Hepatocyte (in vitro differentiated cells): Measurements from ENCODE around the gene RGS17. TPM values are rescaled to one million over a fixed set of nuclear protein-coding genes. Genes with fewer than 3 reads are reported as not detected.

Experiments
- DNase-seq: peaks from one replicate; pipeline ENCODE4 v3.0.0-alpha.2; 2016; ENCODE audit warnings: low spot score
- H2AFZ ChIP-seq: fragments of 200-600 bp; sonication (generic); 2 replicates; pipeline ENCODE4 v1.6.0; 2016; ENCODE audit warnings: antibody characterized with exemption, mild to moderate bottlenecking
- H3K27ac ChIP-seq: fragments of 200-600 bp; sonication (generic); 2 replicates; pipeline ENCODE4 v1.5.1; 2016; ENCODE audit warnings: mild to moderate bottlenecking
- H3K27me3 ChIP-seq: fragments of 200-600 bp; sonication (generic); 2 replicates; pipeline ENCODE4 v1.6.1; 2016
- H3K36me3 ChIP-seq: fragments of 200-600 bp; sonication (generic); replicated peaks from 2 replicates; pipeline ENCODE4 v1.5.1; 2016; ENCODE audit warnings: low read depth; ENCODE audit not compliant: insufficient read depth
- H3K4me1 ChIP-seq: fragments of 200-600 bp; sonication (generic); 2 replicates; pipeline ENCODE4 v1.5.1; 2016; ENCODE audit warnings: mild to moderate bottlenecking, moderate library complexity; ENCODE audit not compliant: insufficient read depth
- H3K4me2 ChIP-seq: fragments of 200-600 bp; sonication (generic); 2 replicates; pipeline ENCODE4 v1.6.0; 2016
- H3K4me3 ChIP-seq: fragments of 200-600 bp; sonication (generic); 2 replicates; pipeline ENCODE4 v1.5.1; 2016; ENCODE audit warnings: mild to moderate bottlenecking
- H3K79me2 ChIP-seq: fragments of 200-600 bp; sonication (generic); 2 replicates; pipeline ENCODE4 v1.6.0; 2017; ENCODE audit warnings: mild to moderate bottlenecking
- H3K9me2 ChIP-seq: fragments of 200-600 bp; sonication (generic); replicated peaks from 2 replicates; pipeline ENCODE4 v1.6.0; 2017; ENCODE audit warnings: mild to moderate bottlenecking; ENCODE audit not compliant: insufficient read depth
- H3K9me3 ChIP-seq: fragments of 200-600 bp; sonication (generic); 2 replicates; pipeline ENCODE4 v1.5.1; 2016; ENCODE audit warnings: low read depth, mild to moderate bottlenecking
- H4K20me1 ChIP-seq: fragments of 200-600 bp; sonication (generic); 2 replicates; pipeline ENCODE4 v1.6.0; 2016; ENCODE audit warnings: mild to moderate bottlenecking; ENCODE audit not compliant: insufficient read depth, poor library complexity, severe bottlenecking
- CTCF ChIP-seq: fragments of 200-600 bp; sonication (generic); IDR thresholded peaks from 2 replicates; pipeline ENCODE4 v1.5.1; 2016; ENCODE audit warnings: antibody characterized with exemption, mild to moderate bottlenecking; ENCODE audit not compliant: poor library complexity
- EZH2 ChIP-seq: fragments of 200-600 bp; sonication (generic); IDR thresholded peaks from 2 replicates; pipeline ENCODE4 v1.6.1; 2016; ENCODE audit warnings: antibody characterized with exemption, mild to moderate bottlenecking, borderline replicate concordance
- EZH2phosphoT487 ChIP-seq: fragments of 200-600 bp; sonication (generic); IDR thresholded peaks from one replicate; pipeline ENCODE4 v1.6.1; 2018; ENCODE audit warnings: antibody characterized with exemption, mild to moderate bottlenecking, low read depth, moderate library complexity; ENCODE audit not compliant: unreplicated experiment, severe bottlenecking
- WGBS: methylation state at CpG from one replicate; pipeline ENCODE4 v1.1.6; 2016; ENCODE audit warnings: low lambda C conversion rate; ENCODE audit errors: missing lambda C conversion rate; 5-methylcytosine and 5-hydroxymethylcytosine counted together
- polyA plus RNA-seq: library from polyadenylated mRNA; unstranded; fragments of >200 nt; fragmentation: Nextera tagmentation; extraction: Ambion mirVana; gene quantifications from 2 replicates; pipeline ENCODE4 v1.2.1, GENCODE V29; 2016
- total RNA-seq: library from RNA; depleted of rRNA; stranded (reverse); fragments of >200 nt; gene quantifications from 2 replicates; pipeline ENCODE4 v1.2.3, GENCODE V29; 2014

RGS17 gene
- total and polyA plus RNA-seq, 2 experiments from 2014 or later: 0.27 to 0.97 TPM

DNA sequence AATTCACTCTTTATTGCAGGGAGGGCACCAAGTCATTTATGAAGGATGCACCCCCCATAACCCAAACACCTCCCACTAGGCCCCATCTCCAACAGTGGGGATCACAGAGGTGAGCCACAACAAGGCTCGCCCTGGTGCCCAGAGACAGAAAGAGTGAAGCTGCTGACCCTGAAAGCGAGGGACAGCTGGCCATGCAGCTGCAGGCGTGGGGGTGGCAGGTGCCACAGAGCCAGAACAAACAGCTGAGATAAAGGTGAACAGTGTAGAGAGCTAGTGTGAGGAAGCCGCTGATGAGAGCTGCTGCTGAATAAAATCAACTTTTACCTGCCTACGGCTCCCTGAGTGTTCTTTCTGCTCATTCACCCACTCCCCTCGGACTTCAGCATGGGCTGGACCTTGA is 18.8 kb upstream of the RGS17 start:
- Histone ChIP-seq H3K79me2 (no peaks in the 10 kb centered on the region), H3K4me3 (no peak overlapping the region), H2AFZ (no peak overlapping the region), H3K4me2 (no peak overlapping the region), H3K27ac (no peak overlapping the region), H3K27me3 (no peaks in the 10 kb centered on the region), H4K20me1 (no peaks in the 10 kb centered on the region), H3K9me3 (no peaks in the 10 kb centered on the region), H3K4me1 (no peaks in the 10 kb centered on the region), H3K9me2 (no peaks in the 10 kb centered on the region), H3K36me3 (no peaks in the 10 kb centered on the region)
- no peak for DNase-seq
- 64% methylated on average over 6 of the region's 6 CpGs for WGBS
- TF ChIP-seq CTCF (no peak), EZH2phosphoT487 (no peak), EZH2 (no peak)

- Histone ChIP-seq H3K27ac (no peak overlapping the region), H3K79me2 (no peaks in the 10 kb centered on the region), H4K20me1 (no peaks in the 10 kb centered on the region), H3K4me2 (no peak overlapping the region), H2AFZ (no peak overlapping the region), H3K9me3 (no peaks in the 10 kb centered on the region), H3K4me1 (no peaks in the 10 kb centered on the region), H3K9me2 (no peaks in the 10 kb centered on the region), H3K4me3 (no peak overlapping the region), H3K36me3 (no peaks in the 10 kb centered on the region), H3K27me3 (no peaks in the 10 kb centered on the region)
- DNase-seq: no peak
- no peak for TF ChIP-seq EZH2phosphoT487
- TF ChIP-seq CTCF: no peak
- TF ChIP-seq EZH2: no peak
Measured at GRCh38 chr6:153146413-153146812, 15.3 kb upstream of the RGS17 start.

DNA sequence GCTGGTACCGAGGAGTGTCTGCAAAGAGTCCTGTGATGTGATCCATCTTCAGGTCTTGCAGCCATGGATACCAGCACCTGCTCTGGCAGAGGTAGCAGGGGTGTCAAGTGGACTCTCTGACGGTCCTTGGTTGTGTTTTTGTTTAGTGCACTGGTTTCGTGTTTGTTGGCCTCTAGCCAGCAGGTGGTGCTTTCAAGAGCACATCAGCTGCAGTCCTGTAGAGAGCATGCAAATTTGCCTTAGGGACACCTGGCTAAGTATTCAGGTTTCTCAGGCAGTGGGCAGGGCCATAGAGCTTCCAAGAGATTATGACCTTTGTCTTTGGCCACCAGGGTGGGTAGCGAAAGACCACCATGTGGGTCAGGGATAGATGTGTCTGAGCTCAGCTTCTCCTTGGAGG is 14.5 kb upstream of the RGS17 start:
- no peak for DNase-seq
- H3K4me1 ChIP-seq: no peaks in the 10 kb centered on the region
- no peaks in the 10 kb centered on the region for H3K36me3 ChIP-seq
- H4K20me1 ChIP-seq: no peaks in the 10 kb centered on the region
- H3K4me3 ChIP-seq: no peak overlapping the region
- H3K9me3 ChIP-seq: no peaks in the 10 kb centered on the region
- no peak overlapping the region for H3K27ac ChIP-seq
- no peaks in the 10 kb centered on the region for H3K9me2 ChIP-seq
- no peaks in the 10 kb centered on the region for H3K79me2 ChIP-seq
- 77% methylated on average over 4 of the region's 4 CpGs for WGBS
- H3K4me2 ChIP-seq: no peak overlapping the region
- H3K27me3 ChIP-seq: no peaks in the 10 kb centered on the region
- TF ChIP-seq CTCF: no peak
- no peak for TF ChIP-seq EZH2phosphoT487
- TF ChIP-seq EZH2: no peak
- no peak overlapping the region for H2AFZ ChIP-seq

DNA sequence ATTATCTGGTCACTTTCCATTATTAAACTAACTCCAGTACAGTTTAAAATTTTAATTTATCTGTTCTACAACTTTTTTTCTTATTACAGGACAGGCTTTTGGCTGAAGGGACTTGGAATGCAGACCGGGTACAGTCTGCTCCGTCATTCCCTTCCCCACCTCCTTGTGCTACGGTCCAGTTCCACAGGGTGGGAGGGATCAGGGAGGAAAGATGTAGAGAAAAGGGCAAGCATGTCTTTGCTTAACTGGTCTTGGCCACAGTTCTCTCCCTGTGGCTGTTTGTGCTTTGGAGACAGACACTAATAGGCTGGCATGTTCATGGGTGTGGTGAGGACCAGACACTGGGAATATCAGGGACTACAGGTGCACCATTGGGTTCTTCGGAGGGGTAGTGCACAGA is 12.1 kb upstream of the RGS17 start:
- Histone ChIP-seq H3K27ac (no peak overlapping the region), H3K9me3 (no peaks in the 10 kb centered on the region), H3K79me2 (no peaks in the 10 kb centered on the region), H3K27me3 (no peaks in the 10 kb centered on the region), H3K36me3 (no peaks in the 10 kb centered on the region), H2AFZ (no peak overlapping the region), H3K4me2 (no peak overlapping the region), H4K20me1 (no peaks in the 10 kb centered on the region), H3K9me2 (no peaks in the 10 kb centered on the region), H3K4me3 (no peak overlapping the region), H3K4me1 (no peaks in the 10 kb centered on the region)
- no peak for DNase-seq
- no peak for TF ChIP-seq CTCF
- TF ChIP-seq EZH2phosphoT487: no peak
- TF ChIP-seq EZH2: no peak
- 65% methylated on average over 4 of the region's 4 CpGs for WGBS
